SU-DHL-6 (cell line): ENCODE measurements around the gene RBMS3.

Source experiments
- H2AFZ ChIP-seq: fragments of 200-600 bp; sonication (generic); 2 replicates; pipeline ENCODE4 v1.6.1; 2014; ENCODE audit warnings: low read depth, mild to moderate bottlenecking, moderate library complexity, mixed read lengths, antibody characterized with exemption, low read length; ENCODE audit not compliant: severe bottlenecking
- H3F3A ChIP-seq: fragments of 200-600 bp; shearing (Covaris generic); 2 replicates; pipeline ENCODE4 v1.6.0; 2016; ENCODE audit warnings: antibody characterized with exemption, mild to moderate bottlenecking; ENCODE audit not compliant: insufficient read depth
- H3K27ac ChIP-seq: fragments of 200-600 bp; sonication (generic); 2 replicates; pipeline ENCODE4 v1.5.1; 2016; ENCODE audit warnings: low read depth, mild to moderate bottlenecking, low read length, moderate library complexity, mixed read lengths
- H3K27me3 ChIP-seq: fragments of 200-600 bp; sonication (generic), shearing (Covaris generic); 2 replicates; pipeline ENCODE4 v1.6.0; 2014; ENCODE audit warnings: mild to moderate bottlenecking, low read length
- H3K36me3 ChIP-seq: fragments of 200-600 bp; sonication (generic); 2 replicates; pipeline ENCODE4 v1.6.1; 2014; ENCODE audit warnings: mild to moderate bottlenecking, low read length, mixed read lengths
- H3K4me2 ChIP-seq: fragments of 300-600, 200-600 bp; shearing (Covaris generic), sonication (generic); 2 replicates; pipeline ENCODE4 v1.6.0; 2014; ENCODE audit warnings: low read length, low read depth, mild to moderate bottlenecking; ENCODE audit not compliant: poor library complexity, severe bottlenecking
- H3K4me3 ChIP-seq: fragments of 200-600 bp; sonication (generic); 2 replicates; pipeline ENCODE4 v1.5.1; 2014; ENCODE audit warnings: antibody characterized with exemption, low read length, mild to moderate bottlenecking, mixed read lengths; ENCODE audit not compliant: insufficient read depth, poor library complexity, severe bottlenecking
- H3K79me2 ChIP-seq: fragments of 200-600 bp; sonication (generic); 2 replicates; pipeline ENCODE4 v1.6.1; 2014; ENCODE audit warnings: mild to moderate bottlenecking, low read length, moderate library complexity; ENCODE audit not compliant: insufficient read depth
- H3K9ac ChIP-seq: fragments of 200-600 bp; sonication (generic); 2 replicates; pipeline ENCODE4 v1.7.0; 2014; ENCODE audit warnings: mild to moderate bottlenecking, low read length
- H3K9me2 ChIP-seq: fragments of 200-600 bp; sonication (generic); replicated peaks from 2 replicates; pipeline ENCODE4 v1.6.1; 2014; ENCODE audit warnings: low read length; ENCODE audit not compliant: insufficient read depth
- H3K9me3 ChIP-seq: fragments of 200-600 bp; sonication (generic); 2 replicates; pipeline ENCODE4 v1.6.1; 2014; ENCODE audit warnings: low read length, mixed read lengths; ENCODE audit not compliant: insufficient read depth
- H4K20me1 ChIP-seq: fragments of 200-600 bp; sonication (generic); 2 replicates; pipeline ENCODE4 v1.6.1; 2014; ENCODE audit warnings: low read depth, mild to moderate bottlenecking, antibody characterized with exemption, low read length, moderate library complexity, mixed read lengths
- EZH2phosphoT487 ChIP-seq: fragments of 200-600 bp; sonication (generic), shearing (Covaris generic); conservative IDR thresholded peaks from 2 replicates; pipeline ENCODE4 v1.6.1; 2018; ENCODE audit warnings: mild to moderate bottlenecking, antibody characterized with exemption, low read length, moderate library complexity, mixed read lengths
- TF ChIP-seq, protein P1 (sequence below): fragments of 200-600 bp; sonication (generic); IDR thresholded peaks from one replicate; pipeline ENCODE4 v1.5.1; 2017; ENCODE audit warnings: antibody characterized with exemption, mild to moderate bottlenecking, low read length, moderate library complexity; ENCODE audit not compliant: insufficient read depth, poor library complexity, severe bottlenecking

The RBMS3 gene

DNA sequence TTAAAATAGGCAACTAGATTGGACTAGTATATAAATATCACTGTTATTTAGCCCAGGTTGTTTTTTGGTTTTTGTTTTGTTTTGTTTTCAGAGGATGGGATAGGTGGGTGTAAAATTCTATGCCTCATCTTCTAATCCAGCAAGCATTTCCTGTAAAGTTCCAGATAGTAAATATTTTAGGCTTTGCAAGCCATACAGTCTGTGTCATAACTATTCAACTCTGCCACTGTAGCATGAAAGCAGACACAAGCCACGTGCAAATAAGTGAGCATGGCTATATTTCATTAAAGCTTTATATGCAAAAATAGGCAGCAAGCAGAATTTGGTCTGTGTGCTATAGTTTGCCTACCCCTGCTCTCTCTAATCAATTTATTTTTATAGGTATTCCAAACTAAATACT, 668.3 kb downstream of the RBMS3 start:
- Histone ChIP-seq H3K27ac (no peak overlapping the region), H2AFZ (no peak overlapping the region), H3K4me2 (no peak overlapping the region), H3K27me3 (no peaks in the 10 kb centered on the region), H3K9me2 (no peaks in the 10 kb centered on the region), H4K20me1 (no peaks in the 10 kb centered on the region), H3K4me3 (no peak overlapping the region), H3F3A (no peaks in the 10 kb centered on the region), H3K9me3 (no peaks in the 10 kb centered on the region), H3K36me3 (no peaks in the 10 kb centered on the region), H3K9ac (no peak overlapping the region), H3K79me2 (no peaks in the 10 kb centered on the region)
- TF ChIP-seq, protein P1, sequence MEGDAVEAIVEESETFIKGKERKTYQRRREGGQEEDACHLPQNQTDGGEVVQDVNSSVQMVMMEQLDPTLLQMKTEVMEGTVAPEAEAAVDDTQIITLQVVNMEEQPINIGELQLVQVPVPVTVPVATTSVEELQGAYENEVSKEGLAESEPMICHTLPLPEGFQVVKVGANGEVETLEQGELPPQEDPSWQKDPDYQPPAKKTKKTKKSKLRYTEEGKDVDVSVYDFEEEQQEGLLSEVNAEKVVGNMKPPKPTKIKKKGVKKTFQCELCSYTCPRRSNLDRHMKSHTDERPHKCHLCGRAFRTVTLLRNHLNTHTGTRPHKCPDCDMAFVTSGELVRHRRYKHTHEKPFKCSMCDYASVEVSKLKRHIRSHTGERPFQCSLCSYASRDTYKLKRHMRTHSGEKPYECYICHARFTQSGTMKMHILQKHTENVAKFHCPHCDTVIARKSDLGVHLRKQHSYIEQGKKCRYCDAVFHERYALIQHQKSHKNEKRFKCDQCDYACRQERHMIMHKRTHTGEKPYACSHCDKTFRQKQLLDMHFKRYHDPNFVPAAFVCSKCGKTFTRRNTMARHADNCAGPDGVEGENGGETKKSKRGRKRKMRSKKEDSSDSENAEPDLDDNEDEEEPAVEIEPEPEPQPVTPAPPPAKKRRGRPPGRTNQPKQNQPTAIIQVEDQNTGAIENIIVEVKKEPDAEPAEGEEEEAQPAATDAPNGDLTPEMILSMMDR: no peak
- no peak for TF ChIP-seq EZH2phosphoT487

DNA sequence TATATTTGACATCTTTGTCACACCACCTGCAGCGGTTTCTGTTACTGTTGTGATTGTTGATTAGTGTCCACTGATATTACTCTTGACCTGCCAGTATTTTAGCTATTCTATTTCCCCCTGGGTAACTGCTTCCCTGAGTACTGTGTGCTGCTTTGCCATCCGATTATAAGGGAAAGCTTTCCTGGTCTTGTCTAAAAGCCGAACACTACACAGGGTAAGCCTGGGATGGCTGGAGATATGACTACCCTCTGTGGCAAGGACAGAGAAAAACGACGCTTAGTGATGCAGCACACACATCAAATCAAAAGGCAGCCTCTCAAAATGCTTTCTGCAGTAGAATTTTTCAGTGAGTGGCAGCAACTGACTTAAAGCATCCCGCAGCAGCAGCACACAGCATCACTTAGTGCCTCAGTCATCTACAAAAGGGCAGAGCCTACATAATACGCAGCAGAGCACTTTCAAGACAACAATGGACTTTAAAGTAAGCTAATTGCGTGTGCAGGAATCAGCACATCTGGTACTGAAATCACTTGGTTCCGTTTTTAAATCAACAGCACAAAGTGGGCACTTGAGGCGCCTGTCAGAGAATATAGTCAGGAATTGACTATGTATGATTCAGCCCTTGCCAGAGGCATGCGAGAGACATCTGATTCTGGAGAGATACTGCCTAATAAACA, 669.2 kb downstream of the RBMS3 start:
- Histone ChIP-seq H3K9ac (no peak overlapping the region), H3F3A (no peaks in the 10 kb centered on the region), H2AFZ (no peak overlapping the region), H3K79me2 (no peaks in the 10 kb centered on the region), H3K9me3 (no peaks in the 10 kb centered on the region), H3K9me2 (no peaks in the 10 kb centered on the region), H3K27ac (no peak overlapping the region), H3K36me3 (no peaks in the 10 kb centered on the region), H4K20me1 (no peaks in the 10 kb centered on the region), H3K4me3 (no peak overlapping the region), H3K4me2 (no peak overlapping the region), H3K27me3 (no peaks in the 10 kb centered on the region)
- no peak for TF ChIP-seq EZH2phosphoT487
- TF ChIP-seq, protein P1: no peak

DNA sequence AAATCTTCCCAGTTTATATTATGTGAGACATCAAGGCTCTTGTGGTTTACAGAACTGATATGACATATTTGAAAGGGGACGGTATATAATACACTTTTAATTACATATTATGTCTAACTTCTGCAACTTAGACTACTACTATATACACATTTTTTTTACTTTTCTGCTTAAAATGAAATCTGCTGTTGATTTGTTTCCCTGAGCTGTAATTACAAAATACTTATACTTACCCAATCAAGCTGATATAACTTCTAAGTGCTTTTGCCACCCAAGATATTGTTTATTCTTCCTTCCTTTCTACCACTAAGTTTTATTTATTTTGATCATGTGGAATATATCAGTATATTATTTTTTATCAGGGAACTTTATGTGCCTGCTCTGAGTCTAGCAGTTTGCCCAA, 671.6 kb downstream of the RBMS3 start:
- TF ChIP-seq, protein P1: no peak
- TF ChIP-seq EZH2phosphoT487: no peak
- H2AFZ ChIP-seq: no peak overlapping the region
- no peak overlapping the region for H3K4me3 ChIP-seq
- no peaks in the 10 kb centered on the region for H3F3A ChIP-seq
- H3K9me2 ChIP-seq: no peaks in the 10 kb centered on the region
- H3K79me2 ChIP-seq: no peaks in the 10 kb centered on the region
- no peak overlapping the region for H3K27ac ChIP-seq
- H3K4me2 ChIP-seq: no peak overlapping the region
- no peaks in the 10 kb centered on the region for H3K36me3 ChIP-seq
- H4K20me1 ChIP-seq: no peaks in the 10 kb centered on the region
- H3K27me3 ChIP-seq: no peaks in the 10 kb centered on the region
- H3K9me3 ChIP-seq: no peaks in the 10 kb centered on the region
- no peak overlapping the region for H3K9ac ChIP-seq
